Neural progenitor cell (in vitro differentiated cells): ENCODE measurements around the gene GRK6.

Source experiments
- EZH2 ChIP-seq: fragments of 200-600 bp; sonication (generic); IDR thresholded peaks from 2 replicates; pipeline ENCODE4 v1.6.1; 2017; ENCODE audit warnings: antibody characterized with exemption, mild to moderate bottlenecking, moderate library complexity
- EZH2phosphoT487 ChIP-seq: fragments of 200-600 bp; sonication (generic); IDR thresholded peaks from 2 replicates; pipeline ENCODE4 v1.6.1; 2017; ENCODE audit warnings: antibody characterized with exemption
- TF ChIP-seq, protein P1 (sequence below): fragments of 200-600 bp; sonication (generic); IDR thresholded peaks from 2 replicates; pipeline ENCODE4 v1.5.1; 2017; ENCODE audit warnings: antibody characterized with exemption, mild to moderate bottlenecking

DNA sequence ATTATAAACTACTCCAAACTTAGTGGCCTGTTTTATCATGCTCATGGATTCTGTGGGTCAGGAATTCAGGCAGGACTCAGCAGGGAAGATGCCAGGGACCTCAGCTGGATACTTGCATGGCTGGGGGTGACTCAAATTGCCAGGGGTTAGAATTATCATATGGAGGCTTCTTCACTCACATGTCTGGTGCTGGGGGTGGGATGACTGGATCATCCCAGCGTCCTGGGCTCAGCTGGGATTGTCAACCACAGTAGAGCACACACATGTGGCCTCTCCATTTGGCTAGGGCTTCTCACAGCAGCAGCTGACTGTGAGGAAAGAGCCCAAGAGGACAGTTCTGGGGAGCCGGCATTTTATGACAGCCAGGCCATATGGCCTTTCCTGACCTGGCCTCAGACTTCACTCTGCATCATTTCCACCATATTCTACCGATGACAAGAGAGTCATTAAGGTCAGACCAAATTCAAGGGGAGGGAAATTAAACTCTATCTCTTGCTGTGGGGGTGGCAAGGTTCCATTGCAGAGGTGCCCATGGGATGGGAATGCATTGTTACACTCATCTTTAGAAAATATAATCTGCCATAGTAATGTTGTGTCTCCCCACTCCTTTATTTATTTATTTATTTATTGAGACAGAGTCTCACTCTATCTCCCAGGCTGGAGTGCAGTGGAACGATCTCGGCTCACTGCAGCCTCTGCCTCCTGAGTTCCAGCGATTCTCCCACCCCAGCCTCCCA, 5.2 kb upstream of the GRK6 start:
- TF ChIP-seq, protein P1, sequence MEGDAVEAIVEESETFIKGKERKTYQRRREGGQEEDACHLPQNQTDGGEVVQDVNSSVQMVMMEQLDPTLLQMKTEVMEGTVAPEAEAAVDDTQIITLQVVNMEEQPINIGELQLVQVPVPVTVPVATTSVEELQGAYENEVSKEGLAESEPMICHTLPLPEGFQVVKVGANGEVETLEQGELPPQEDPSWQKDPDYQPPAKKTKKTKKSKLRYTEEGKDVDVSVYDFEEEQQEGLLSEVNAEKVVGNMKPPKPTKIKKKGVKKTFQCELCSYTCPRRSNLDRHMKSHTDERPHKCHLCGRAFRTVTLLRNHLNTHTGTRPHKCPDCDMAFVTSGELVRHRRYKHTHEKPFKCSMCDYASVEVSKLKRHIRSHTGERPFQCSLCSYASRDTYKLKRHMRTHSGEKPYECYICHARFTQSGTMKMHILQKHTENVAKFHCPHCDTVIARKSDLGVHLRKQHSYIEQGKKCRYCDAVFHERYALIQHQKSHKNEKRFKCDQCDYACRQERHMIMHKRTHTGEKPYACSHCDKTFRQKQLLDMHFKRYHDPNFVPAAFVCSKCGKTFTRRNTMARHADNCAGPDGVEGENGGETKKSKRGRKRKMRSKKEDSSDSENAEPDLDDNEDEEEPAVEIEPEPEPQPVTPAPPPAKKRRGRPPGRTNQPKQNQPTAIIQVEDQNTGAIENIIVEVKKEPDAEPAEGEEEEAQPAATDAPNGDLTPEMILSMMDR, result no peak
- TF ChIP-seq EZH2 (no peak), EZH2phosphoT487 (no peak)
